IMR-90 (cell line): Measurements from ENCODE around the gene COL19A1. TPM values are rescaled to one million over a fixed set of nuclear protein-coding genes. Genes with fewer than 3 reads are reported as not detected.

ENCODE experiments used
- ATAC-seq: fragments of 200-7000 bp; cut with Tn5 transposase; 2 replicates; pipeline ENCODE4 v1.9.1; 2020; ENCODE audit warnings: low read depth, mild to moderate bottlenecking, moderate library complexity
- BruUV-seq: library from RNA; stranded (reverse); fragments of 400-500 nt; replicated peaks from 2 replicates; lab custom pipeline; 2021; lab: Mats Ljungman, UMichigan
- CTCF ChIA-PET: fragments of 300-600 bp; formaldehyde crosslinking; extraction: SDS; loops from one replicate; lab custom pipeline; 2021; ENCODE audit warnings: antibody characterized with exemption; lab: Yijun Ruan, JAX
- POLR2A ChIA-PET: fragments of 300-600 bp; sonication (Branson Sonifier 250); formaldehyde crosslinking; loops from one replicate; lab custom pipeline; 2022; ENCODE audit warnings: antibody characterized with exemption; ENCODE audit not compliant: unreplicated experiment; lab: Charles Lee
- DNase-seq: peaks from one replicate; pipeline ENCODE4 v3.0.0; 2013
- H2AFZ ChIP-seq: replicated peaks from 2 replicates; pipeline ENCODE3; 2013; ENCODE audit warnings: low read length, mild to moderate bottlenecking; ENCODE audit not compliant: poor library complexity
- H2AK5ac ChIP-seq: 2 replicates; pipeline ENCODE4 v1.6.1; 2013; ENCODE audit warnings: low read depth, low read length, inconsistent platforms
- H2AK9ac ChIP-seq: replicated peaks from 2 replicates; pipeline ENCODE3; 2013; ENCODE audit warnings: mild to moderate bottlenecking, low read depth, low read length, moderate library complexity; ENCODE audit not compliant: poor library complexity
- H2BK120ac ChIP-seq: 2 replicates; pipeline ENCODE4 v1.6.1; 2013; ENCODE audit warnings: low read depth, low read length, inconsistent platforms
- H2BK15ac ChIP-seq: 3 replicates; pipeline ENCODE4 v1.6.1; 2013; ENCODE audit warnings: low read depth, low read length, inconsistent platforms
- H2BK20ac ChIP-seq: 2 replicates; pipeline ENCODE4 v1.6.1; 2013; ENCODE audit warnings: low read depth, mild to moderate bottlenecking, inconsistent platforms, low read length, moderate library complexity
- H2BK5ac ChIP-seq: 2 replicates; pipeline ENCODE4 v1.6.1; 2013; ENCODE audit warnings: mild to moderate bottlenecking, low read depth, low read length, inconsistent platforms; ENCODE audit not compliant: poor library complexity, severe bottlenecking
- H3K14ac ChIP-seq: replicated peaks from 2 replicates; pipeline ENCODE4 v1.6.1; 2013; ENCODE audit warnings: low read depth, low read length, inconsistent platforms
- H3K18ac ChIP-seq: 2 replicates; pipeline ENCODE4 v1.6.1; 2013; ENCODE audit warnings: low read depth, low read length, control low read depth
- H3K23ac ChIP-seq: 2 replicates; pipeline ENCODE4 v1.6.1; 2013; ENCODE audit warnings: low read depth, low read length, inconsistent platforms
- H3K27ac ChIP-seq: 2 replicates; pipeline ENCODE4 v1.5.1; 2013; ENCODE audit warnings: mild to moderate bottlenecking, control low read depth, low read length; ENCODE audit not compliant: insufficient read depth
- H3K27me3 ChIP-seq: 2 replicates; pipeline ENCODE4 v1.6.1; 2013; ENCODE audit warnings: low read length; ENCODE audit not compliant: control insufficient read depth, insufficient read depth
- H3K36me3 ChIP-seq: 2 replicates; pipeline ENCODE4 v1.6.1; 2013; ENCODE audit warnings: low read length, mixed read lengths; ENCODE audit not compliant: control insufficient read depth, insufficient read depth
- H3K4ac ChIP-seq: 2 replicates; pipeline ENCODE4 v1.6.1; 2013; ENCODE audit warnings: low read depth, low read length, inconsistent platforms
- H3K4me1 ChIP-seq: 2 replicates; pipeline ENCODE4 v1.6.1; 2013; ENCODE audit warnings: low read length, mixed read lengths; ENCODE audit not compliant: control insufficient read depth, insufficient read depth
- H3K4me2 ChIP-seq: 2 replicates; pipeline ENCODE4 v1.6.1; 2013; ENCODE audit warnings: low read depth, mild to moderate bottlenecking, control low read depth, low read length, moderate library complexity
- H3K4me3 ChIP-seq: 2 replicates; pipeline ENCODE4 v1.5.1; 2013; ENCODE audit warnings: low read depth, mild to moderate bottlenecking, control low read depth, low read length, moderate library complexity; ENCODE audit not compliant: insufficient read depth
- H3K56ac ChIP-seq: 2 replicates; pipeline ENCODE4 v1.6.1; 2013; ENCODE audit warnings: low read length, inconsistent platforms; ENCODE audit not compliant: insufficient read depth; ENCODE audit errors: extremely low read depth
- H3K79me1 ChIP-seq, 2 experiments: 2 replicates each; pipeline ENCODE4 v1.6.1; 2013; ENCODE audit warnings: low read length in 2 of 2, inconsistent platforms in 1 of 2, low read depth in 1 of 2
- H3K9ac ChIP-seq: 2 replicates; pipeline ENCODE4 v1.6.1; 2013; ENCODE audit warnings: low read depth, low read length, control low read depth
- H3K9me1 ChIP-seq: 2 replicates; pipeline ENCODE4 v1.6.1; 2013; ENCODE audit warnings: low read length, inconsistent platforms; ENCODE audit not compliant: insufficient read depth
- H3K9me3 ChIP-seq: 2 replicates; pipeline ENCODE4 v1.6.1; 2013; ENCODE audit warnings: low read length; ENCODE audit not compliant: control insufficient read depth, insufficient read depth
- H4K20me1 ChIP-seq: 2 replicates; pipeline ENCODE4 v1.6.1; 2013; ENCODE audit warnings: low read length, inconsistent platforms; ENCODE audit not compliant: insufficient read depth
- H4K5ac ChIP-seq: 2 replicates; pipeline ENCODE4 v1.6.1; 2013; ENCODE audit warnings: mild to moderate bottlenecking, low read depth, low read length, control low read depth
- H4K8ac ChIP-seq, 2 experiments: 2 replicates each; pipeline ENCODE4 v1.6.1; 2013; ENCODE audit warnings: low read depth in 2 of 2, low read length in 2 of 2, control low read depth in 1 of 2, inconsistent platforms in 1 of 2
- H4K91ac ChIP-seq: 2 replicates; pipeline ENCODE4 v1.6.1; 2013; ENCODE audit warnings: low read depth, low read length, inconsistent platforms; ENCODE audit not compliant: insufficient read depth
- BHLHE40 ChIP-seq: fragments of 150-350 bp; IDR thresholded peaks from 2 replicates; pipeline ENCODE4 v1.6.1; 2016; ENCODE audit warnings: mild to moderate bottlenecking, low read depth, low read length
- CEBPB ChIP-seq: IDR thresholded peaks from 2 replicates; pipeline ENCODE4 v1.6.1; 2012; ENCODE audit warnings: low read depth, low read length, improper control_type of control experiment
- CHD1 ChIP-seq: IDR thresholded peaks from 2 replicates; pipeline ENCODE4 v1.6.1; 2012; ENCODE audit warnings: low read depth, low read length, improper control_type of control experiment
- FOS ChIP-seq: fragments of 150-350 bp; IDR thresholded peaks from 2 replicates; pipeline ENCODE4 v1.6.1; 2016; ENCODE audit warnings: low read depth, low read length
- MAZ ChIP-seq: IDR thresholded peaks from 2 replicates; pipeline ENCODE4 v1.6.1; 2012; ENCODE audit warnings: low read depth, mild to moderate bottlenecking, low read length, improper control_type of control experiment, moderate library complexity, borderline replicate concordance
- MXI1 ChIP-seq: IDR thresholded peaks from 2 replicates; pipeline ENCODE4 v1.6.1; 2012; ENCODE audit warnings: low read depth, mild to moderate bottlenecking, low read length, moderate library complexity, borderline replicate concordance
- NFE2L2 ChIP-seq: fragments of 150-350 bp; IDR thresholded peaks from 2 replicates; pipeline ENCODE4 v1.6.1; 2016; ENCODE audit warnings: low read depth, mild to moderate bottlenecking, low read length
- POLR2A ChIP-seq: IDR thresholded peaks from 2 replicates; pipeline ENCODE4 v1.6.1; 2012; ENCODE audit warnings: mild to moderate bottlenecking, low read depth, low read length
- RAD21 ChIP-seq: IDR thresholded peaks from 2 replicates; pipeline ENCODE4 v1.6.1; 2012; ENCODE audit warnings: low read length, improper control_type of control experiment
- RCOR1 ChIP-seq: IDR thresholded peaks from 2 replicates; pipeline ENCODE4 v1.6.1; 2012; ENCODE audit warnings: mild to moderate bottlenecking, low read length, improper control_type of control experiment; ENCODE audit not compliant: insufficient replicate concordance
- SMC3 ChIP-seq: fragments of 150-350 bp; IDR thresholded peaks from 2 replicates; pipeline ENCODE4 v1.6.1; 2016; ENCODE audit warnings: low read depth, mild to moderate bottlenecking, antibody characterized with exemption, low read length, moderate library complexity
- WGBS, 2 experiments: methylation state at CpG; one replicate each; pipeline versions ENCODE4 v1.1.5 to v1.1.7; 2013; ENCODE audit warnings: missing lambda C conversion rate in 2 of 2; ENCODE audit not compliant: insufficient read length in 1 of 2; ENCODE audit errors: extremely low coverage in 2 of 2; 5-methylcytosine and 5-hydroxymethylcytosine counted together
- dilution Hi-C: fragments of 300-500 bp; cut with HindIII; formaldehyde crosslinking; loops from one replicate; pipeline ENCODE4 v1.14.3; 2018; ENCODE audit warnings: low sequenced_read_pairs; ENCODE audit not compliant: unreplicated experiment
- in situ Hi-C: fragments of 300-500 bp; cut with MboI; formaldehyde crosslinking; loops from 3 replicates; pipeline ENCODE4 v1.14.3; 2019; ENCODE audit warnings: low sequenced_read_pairs, inconsistent platforms, mixed read lengths
- intact Hi-C: fragments of 100-400 bp; cut with micrococcal nuclease; formaldehyde crosslinking; loops from 2 replicates; pipeline ENCODE4 v1.10.0; 2022
- polyA plus RNA-seq, 3 experiments: library from polyadenylated mRNA; depleted of rRNA; stranded (reverse); fragments of >200 nt; gene quantifications; 2 replicates each; pipeline ENCODE4 v1.2.3, GENCODE V29; 2012; ENCODE audit warnings: low replicate concordance in 1 of 3
- total RNA-seq: library from RNA; depleted of rRNA; stranded (reverse); fragments of >200 nt; gene quantifications from 2 replicates; pipeline ENCODE4 v1.2.3, GENCODE V29; 2012
- TF ChIP-seq, protein P1 (sequence below): conservative IDR thresholded peaks from 2 replicates; pipeline ENCODE4 v1.5.1; 2012; ENCODE audit warnings: mild to moderate bottlenecking, low read depth, low read length, improper control_type of control experiment
- TF ChIP-seq, protein P2 (sequence below): fragments of 150-350 bp; IDR thresholded peaks from 2 replicates; pipeline ENCODE4 v1.6.1; 2016; ENCODE audit warnings: low read depth, mild to moderate bottlenecking, low read length, moderate library complexity, borderline replicate concordance

The COL19A1 gene
- total and polyA plus RNA-seq, 2 of the 4 experiments (the other 2 are of a cell fraction) = under 0.01 TPM; not detected in 1

DNA sequence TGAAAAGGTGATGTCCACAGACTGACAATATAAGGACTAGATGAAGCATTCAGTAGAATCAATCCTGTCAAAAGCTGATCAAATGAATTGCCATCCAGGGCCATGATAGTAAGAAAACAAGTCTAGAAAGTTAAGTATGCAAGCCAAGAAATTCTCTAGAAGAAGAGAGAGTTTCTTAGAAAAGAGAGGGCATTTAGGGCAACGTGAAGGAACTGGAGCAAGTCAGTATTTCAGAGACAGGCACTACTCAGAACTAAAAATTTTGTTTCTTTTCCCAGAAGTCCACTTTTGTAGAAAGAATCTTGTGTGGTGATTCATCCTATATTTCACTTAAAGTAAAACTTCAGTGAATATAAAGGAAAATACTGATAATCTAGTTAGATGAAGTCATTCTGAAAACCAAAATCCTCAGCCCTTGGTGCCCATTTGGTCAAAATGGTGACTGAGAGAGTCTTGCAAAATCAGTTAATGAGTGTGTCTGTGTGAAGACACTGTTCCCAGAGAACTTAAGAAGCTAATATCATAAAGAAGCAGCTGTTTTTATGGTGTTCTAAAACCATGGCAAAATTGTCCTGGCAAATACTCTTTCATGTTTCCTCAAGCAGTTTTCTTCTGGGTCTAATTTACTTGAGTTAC, 82.2 kb downstream of the COL19A1 start:
- Histone ChIP-seq H2AFZ (no peak overlapping the region), H3K27ac (no peak overlapping the region), H3K79me1 (no peaks in the 10 kb centered on the region), H2AK5ac (no peak overlapping the region), H3K4me1 (no peaks in the 10 kb centered on the region), H4K5ac (no peak overlapping the region), H2BK20ac (no peak overlapping the region), H2BK5ac (no peak overlapping the region), H2BK15ac (no peak overlapping the region), H4K8ac (no peak overlapping the region), H3K14ac (no peak overlapping the region), H3K9me3 (no peaks in the 10 kb centered on the region), H3K18ac (no peak overlapping the region), H2AK9ac (no peak overlapping the region), H3K56ac (no peak overlapping the region), H3K4me3 (no peak overlapping the region), H4K91ac (no peak overlapping the region), H3K27me3 (no peaks in the 10 kb centered on the region), H3K23ac (no peak overlapping the region), H2BK120ac (no peak overlapping the region), H4K20me1 (no peaks in the 10 kb centered on the region), H3K9ac (no peak overlapping the region), H3K36me3 (no peaks in the 10 kb centered on the region), H3K4me2 (no peak overlapping the region), H3K9me1 (no peaks in the 10 kb centered on the region), H3K4ac (no peak overlapping the region)
- BruUV-seq = no TSS peak
- ATAC-seq = no peak
- intact Hi-C loops = no loop called here
- dilution Hi-C loops = no loop called here
- CTCF ChIA-PET = no interaction called here
- no peak for DNase-seq
- in situ Hi-C loops = no loop called here
- no CpG with 5 or more reads among the region's 1 CpG for WGBS, 2 experiments
- TF ChIP-seq FOS (no peak), MAZ (no peak), NFE2L2 (no peak), RCOR1 (no peak), CHD1 (no peak), POLR2A (no peak), MXI1 (no peak), BHLHE40 (no peak), CEBPB (no peak), SMC3 (no peak), RAD21 (no peak)
- TF ChIP-seq, protein P1, sequence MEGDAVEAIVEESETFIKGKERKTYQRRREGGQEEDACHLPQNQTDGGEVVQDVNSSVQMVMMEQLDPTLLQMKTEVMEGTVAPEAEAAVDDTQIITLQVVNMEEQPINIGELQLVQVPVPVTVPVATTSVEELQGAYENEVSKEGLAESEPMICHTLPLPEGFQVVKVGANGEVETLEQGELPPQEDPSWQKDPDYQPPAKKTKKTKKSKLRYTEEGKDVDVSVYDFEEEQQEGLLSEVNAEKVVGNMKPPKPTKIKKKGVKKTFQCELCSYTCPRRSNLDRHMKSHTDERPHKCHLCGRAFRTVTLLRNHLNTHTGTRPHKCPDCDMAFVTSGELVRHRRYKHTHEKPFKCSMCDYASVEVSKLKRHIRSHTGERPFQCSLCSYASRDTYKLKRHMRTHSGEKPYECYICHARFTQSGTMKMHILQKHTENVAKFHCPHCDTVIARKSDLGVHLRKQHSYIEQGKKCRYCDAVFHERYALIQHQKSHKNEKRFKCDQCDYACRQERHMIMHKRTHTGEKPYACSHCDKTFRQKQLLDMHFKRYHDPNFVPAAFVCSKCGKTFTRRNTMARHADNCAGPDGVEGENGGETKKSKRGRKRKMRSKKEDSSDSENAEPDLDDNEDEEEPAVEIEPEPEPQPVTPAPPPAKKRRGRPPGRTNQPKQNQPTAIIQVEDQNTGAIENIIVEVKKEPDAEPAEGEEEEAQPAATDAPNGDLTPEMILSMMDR = no peak
- TF ChIP-seq, protein P2, sequence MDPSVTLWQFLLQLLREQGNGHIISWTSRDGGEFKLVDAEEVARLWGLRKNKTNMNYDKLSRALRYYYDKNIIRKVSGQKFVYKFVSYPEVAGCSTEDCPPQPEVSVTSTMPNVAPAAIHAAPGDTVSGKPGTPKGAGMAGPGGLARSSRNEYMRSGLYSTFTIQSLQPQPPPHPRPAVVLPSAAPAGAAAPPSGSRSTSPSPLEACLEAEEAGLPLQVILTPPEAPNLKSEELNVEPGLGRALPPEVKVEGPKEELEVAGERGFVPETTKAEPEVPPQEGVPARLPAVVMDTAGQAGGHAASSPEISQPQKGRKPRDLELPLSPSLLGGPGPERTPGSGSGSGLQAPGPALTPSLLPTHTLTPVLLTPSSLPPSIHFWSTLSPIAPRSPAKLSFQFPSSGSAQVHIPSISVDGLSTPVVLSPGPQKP = no peak
- POLR2A ChIA-PET = no interaction called here
